H7 (cell line): Measurements from ENCODE around the gene USP32. TPM values are rescaled to one million over a fixed set of nuclear protein-coding genes. Genes with fewer than 3 reads are reported as not detected.

ENCODE experiments used
- DNase-seq: peaks from one replicate; pipeline ENCODE4 v3.0.0; 2012
- H3K27me3 ChIP-seq: 2 replicates; pipeline ENCODE4 v1.6.0; 2011; ENCODE audit warnings: mild to moderate bottlenecking, low read length; ENCODE audit not compliant: control insufficient read depth, insufficient read depth
- H3K36me3 ChIP-seq: replicated peaks from 2 replicates; pipeline ENCODE4 v1.5.1; 2011; ENCODE audit warnings: low read length; ENCODE audit not compliant: control insufficient read depth, insufficient read depth
- H3K4me3 ChIP-seq: 2 replicates; pipeline ENCODE4 v1.5.1; 2011; ENCODE audit warnings: low read depth, mild to moderate bottlenecking, control low read depth, low read length, moderate library complexity; ENCODE audit not compliant: insufficient read depth
- total RNA-seq: library from RNA; depleted of rRNA; stranded (reverse); fragments of >200 nt; shearing (Covaris generic); gene quantifications from 2 replicates; pipeline ENCODE4 v1.2.3, GENCODE V29; 2014

The USP32 gene
- total RNA-seq, 1 experiment from 2014 or later: 60.2 TPM

DNA sequence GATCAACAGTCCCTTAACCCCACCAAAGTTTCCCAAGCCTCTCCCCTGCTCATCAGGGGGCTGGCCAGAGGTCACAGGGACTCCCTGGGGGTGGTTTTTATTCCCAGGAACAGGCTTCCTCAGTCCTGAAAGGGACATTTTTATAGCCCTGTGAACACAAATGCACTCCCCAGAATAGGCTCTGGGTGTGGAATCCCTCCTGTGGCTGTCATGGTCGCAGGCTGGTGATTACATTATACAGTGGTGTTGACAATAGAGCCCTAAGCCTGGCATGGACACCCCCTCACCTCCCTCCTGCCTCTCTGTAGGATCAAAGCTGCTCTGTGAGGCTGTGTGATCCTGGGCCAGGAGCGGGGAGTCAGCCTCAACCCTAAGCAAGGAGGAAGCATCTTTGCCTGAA lies 243.6 kb downstream of the USP32 start:
- peak; percentile 35 for DNase-seq
- Histone ChIP-seq H3K4me3 (no peak overlapping the region), H3K36me3 (no peaks in the 10 kb centered on the region), H3K27me3 (peaks cover 57% of the 10 kb centered on the region)

DNA sequence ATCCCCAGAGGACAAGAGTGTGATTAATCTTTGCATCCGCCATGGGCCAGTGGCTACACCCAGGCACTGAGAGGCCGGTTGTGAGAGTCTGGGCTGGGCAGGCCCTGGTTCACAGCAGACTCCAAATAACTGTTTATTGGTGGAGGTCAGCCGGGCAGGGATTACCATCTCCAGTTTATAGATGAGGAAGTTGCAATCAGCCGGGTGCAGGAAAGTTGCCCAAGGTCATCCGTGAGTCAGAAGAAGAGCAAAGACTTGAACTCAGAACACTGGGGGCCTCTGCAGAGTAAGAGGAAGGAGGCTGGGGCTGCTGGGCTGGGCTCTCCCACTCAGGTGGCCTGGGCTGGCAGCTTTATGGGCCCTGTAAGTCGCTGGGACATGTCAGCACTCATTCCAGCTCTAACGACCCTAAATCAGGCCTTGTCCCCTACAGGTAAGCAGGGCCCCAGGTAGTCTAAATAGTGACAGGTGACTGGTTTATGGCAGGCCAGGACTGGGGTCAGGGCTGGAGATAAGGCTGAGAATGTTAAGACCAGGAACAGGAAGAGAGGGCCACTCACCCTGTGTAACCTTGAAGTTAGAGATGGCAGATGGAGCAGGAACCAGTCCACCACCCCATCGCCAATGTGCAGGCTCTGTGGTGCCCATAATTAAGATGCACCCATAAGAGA lies 244.2 kb downstream of the USP32 start:
- Histone ChIP-seq H3K27me3 (peaks cover 57% of the 10 kb centered on the region), H3K4me3 (no peak overlapping the region), H3K36me3 (no peaks in the 10 kb centered on the region)
- no peak for DNase-seq

GRCh38 chr17:60146206-60146605 lies 245.7 kb downstream of the USP32 start:
- Histone ChIP-seq H3K27me3 (peaks cover 60% of the 10 kb centered on the region), H3K4me3 (no peak overlapping the region), H3K36me3 (no peaks in the 10 kb centered on the region)
- no peak for DNase-seq

DNA sequence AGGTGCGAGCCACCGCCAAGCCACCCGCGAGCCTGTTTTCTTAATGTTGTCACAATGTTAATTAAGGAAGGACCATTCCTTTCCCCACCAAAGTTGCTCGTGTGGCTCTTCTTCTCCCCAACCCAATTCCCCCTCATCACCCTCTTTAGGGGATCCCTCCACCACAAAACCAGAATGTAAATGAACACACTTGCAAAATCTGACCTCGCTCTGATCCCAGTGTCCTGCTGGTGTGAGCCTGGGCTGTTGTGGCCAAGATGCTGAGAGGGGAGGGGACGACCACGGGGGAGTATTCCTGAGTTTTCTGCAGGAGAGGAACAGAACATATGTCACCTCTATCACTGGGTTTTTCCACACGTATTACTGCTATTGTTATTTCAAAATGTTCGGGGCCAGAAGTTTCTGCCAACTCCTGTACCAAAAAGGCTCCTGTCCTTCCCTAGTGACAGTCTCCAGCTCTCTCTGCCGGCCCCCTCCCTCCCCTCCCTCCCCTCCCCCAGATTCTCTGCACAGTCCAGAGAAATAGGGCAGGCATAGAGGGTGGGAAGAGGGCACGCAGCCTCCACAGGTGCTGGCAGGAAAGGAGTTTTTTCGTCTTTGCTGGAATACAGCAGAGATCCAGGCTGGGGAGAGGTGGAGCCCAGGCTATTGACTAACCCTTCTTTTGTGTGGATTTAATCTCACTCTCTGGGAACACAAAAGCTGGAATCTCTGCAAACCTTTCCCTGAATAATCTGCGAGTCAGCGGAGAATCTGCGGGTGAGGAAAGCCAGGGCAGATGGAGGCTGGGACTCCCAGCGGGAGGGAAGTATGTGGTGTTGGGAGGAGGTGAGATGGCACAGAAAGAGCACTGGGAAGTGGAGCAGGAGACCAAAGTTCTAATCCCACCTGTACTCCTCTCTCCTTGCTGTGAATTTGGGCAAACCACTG lies 246.7 kb downstream of the USP32 start:
- Histone ChIP-seq H3K36me3 (no peaks in the 10 kb centered on the region), H3K27me3 (peaks cover 60% of the 10 kb centered on the region), H3K4me3 (no peak overlapping the region)
- DNase-seq: peak; percentile 55

- peak overlapping the region; percentile 35; the same call in 1 of the 2 replicates for H3K4me3 ChIP-seq
- DNase-seq: peak; percentile 73
- H3K36me3 ChIP-seq: no peaks in the 10 kb centered on the region
- peaks cover 60% of the 10 kb centered on the region for H3K27me3 ChIP-seq
These were observed 248.9 kb downstream of the USP32 start for GRCh38 chr17:60142872-60143499.

- H3K4me3 ChIP-seq: peak overlapping the region; percentile 31
- no peaks in the 10 kb centered on the region for H3K36me3 ChIP-seq
- peaks cover 68% of the 10 kb centered on the region for H3K27me3 ChIP-seq
- DNase-seq: peak; percentile 68
These were observed 250.6 kb downstream of the USP32 start for GRCh38 chr17:60141111-60142018.

GRCh38 chr17:60139438-60140285 lies 252.3 kb downstream of the USP32 start:
- Histone ChIP-seq H3K36me3 (no peaks in the 10 kb centered on the region), H3K4me3 (peak overlapping the region; percentile 28; the same call in 1 of the 2 replicates), H3K27me3 (peaks cover 68% of the 10 kb centered on the region)
- DNase-seq: peak; percentile 94

DNA sequence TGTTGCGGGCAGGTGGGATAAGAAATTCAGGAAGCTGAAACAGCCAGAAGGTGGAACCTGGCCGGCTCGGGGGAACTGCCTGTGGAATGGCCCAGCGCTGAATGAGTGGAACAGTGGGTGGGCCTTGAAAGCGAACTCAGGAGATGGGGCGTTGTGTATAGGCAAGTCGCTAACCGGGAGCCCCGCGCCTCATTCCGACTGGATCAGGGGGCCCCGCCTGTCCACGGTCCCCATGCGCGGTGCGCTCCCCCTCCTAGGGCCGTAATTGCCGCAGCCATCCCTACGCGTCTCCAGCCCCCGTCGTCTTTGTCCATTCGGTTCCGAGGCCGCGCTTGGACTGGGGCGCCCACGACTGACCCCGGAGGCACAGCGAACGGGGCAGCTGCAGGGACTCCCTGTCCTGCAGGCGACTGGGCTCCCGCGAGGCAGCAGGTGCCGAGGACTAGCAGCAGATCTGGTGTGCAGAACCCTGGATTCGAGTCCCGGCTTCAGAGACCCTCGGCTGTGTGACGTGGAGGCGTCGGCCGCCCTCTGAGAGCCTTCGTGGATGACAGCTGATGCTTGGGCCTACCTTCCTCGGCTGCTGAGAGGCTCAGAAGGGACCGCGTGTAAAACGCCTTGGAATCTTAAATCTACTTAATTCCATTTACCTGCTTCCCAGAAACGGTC lies 253.0 kb downstream of the USP32 start:
- peak overlapping the region; percentile 28 for H3K4me3 ChIP-seq
- DNase-seq: peak; percentile 67
- H3K36me3 ChIP-seq: no peaks in the 10 kb centered on the region
- peaks cover 66% of the 10 kb centered on the region for H3K27me3 ChIP-seq

DNA sequence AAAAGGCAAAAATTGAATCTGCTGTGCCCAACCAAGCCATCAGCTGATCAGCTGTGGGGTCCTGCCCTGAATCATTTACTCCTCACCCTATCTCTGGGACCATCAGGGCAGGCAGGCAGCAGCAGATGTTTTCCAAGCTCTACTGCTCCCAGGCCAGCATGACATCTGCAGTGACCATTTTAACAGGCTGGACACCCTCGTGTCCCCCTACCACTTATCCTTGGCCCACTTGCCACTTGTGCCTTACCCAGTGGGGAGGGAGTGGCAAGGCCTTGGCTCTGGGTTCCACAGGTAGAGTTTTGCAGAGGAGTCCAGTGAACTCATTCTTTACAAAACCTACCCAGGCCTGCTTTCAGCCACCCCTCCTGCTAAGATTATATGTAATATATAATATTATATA lies 254.2 kb downstream of the USP32 start:
- DNase-seq: no peak
- Histone ChIP-seq H3K36me3 (no peaks in the 10 kb centered on the region), H3K27me3 (peaks cover 64% of the 10 kb centered on the region), H3K4me3 (no peak overlapping the region)

GRCh38 chr17:60135951-60136666 lies 255.8 kb downstream of the USP32 start:
- no peak for DNase-seq
- Histone ChIP-seq H3K4me3 (peak overlapping the region; percentile 88; the same call in 1 of the 2 replicates), H3K27me3 (peaks cover 55% of the 10 kb centered on the region), H3K36me3 (no peaks in the 10 kb centered on the region)

DNA sequence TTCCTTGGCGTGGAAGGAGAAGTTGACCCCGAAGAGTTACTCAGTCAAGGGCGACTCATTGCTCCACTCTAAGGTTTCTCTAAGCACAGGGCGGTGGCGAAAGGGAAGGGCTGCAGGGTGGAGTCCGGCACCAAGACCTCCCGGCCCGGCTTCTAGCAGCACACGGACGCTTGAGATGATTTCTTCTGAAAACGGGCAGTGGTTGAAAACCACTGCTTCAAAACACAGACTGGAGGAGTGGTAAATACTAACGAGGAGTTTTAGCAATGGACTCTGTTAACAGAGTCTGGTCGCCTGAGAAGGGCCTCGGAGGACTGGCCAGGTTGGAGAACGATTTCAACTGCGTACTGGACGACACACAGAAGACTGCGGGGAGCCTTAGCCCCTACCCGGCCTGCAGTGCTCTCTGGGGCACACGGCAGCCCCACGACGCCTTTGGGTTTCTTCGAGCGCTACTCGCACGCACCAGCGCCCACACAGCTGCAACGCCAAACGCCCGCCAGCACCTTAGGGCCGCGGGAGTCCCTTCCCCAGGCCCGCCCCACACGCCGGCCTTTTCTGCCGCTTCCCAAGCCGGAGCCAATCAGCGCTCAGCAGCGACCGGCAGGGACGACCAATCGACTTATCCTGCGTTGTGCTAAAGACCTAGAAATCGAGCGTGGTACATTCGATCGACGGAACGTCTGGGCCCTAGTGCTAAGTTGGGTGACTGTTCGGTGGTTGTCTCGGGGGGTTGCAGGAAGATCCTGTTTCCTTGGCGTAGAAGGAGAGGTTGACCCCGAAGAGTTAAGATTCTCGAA lies 256.6 kb downstream of the USP32 start:
- Histone ChIP-seq H3K36me3 (no peaks in the 10 kb centered on the region; the same call in 1 of the 2 replicates), H3K27me3 (peaks cover 47% of the 10 kb centered on the region), H3K4me3 (peak overlapping the region; percentile 88)
- DNase-seq: peak; percentile 97
